Activated naive CD8-positive, alpha-beta T cell treated with anti-CD3 and anti-CD28 coated beads, Interleukin-2, amount 50 U/mL, for 24 hours (primary cell): ENCODE measurements around the gene SCNN1G.

Source experiments
- ATAC-seq: fragments of 150-1000 bp; cut with Tn5 transposase; one replicate; pipeline ENCODE4 v1.10.0; 2021
- DNase-seq: peaks from one replicate; pipeline ENCODE4 v3.0.0; 2021
- H3K27ac Mint-ChIP-seq: one replicate; pipeline ENCODE4 v1.8.0; 2021; ENCODE audit warnings: mild to moderate bottlenecking, mixed read lengths
- H3K27me3 Mint-ChIP-seq: one replicate; pipeline ENCODE4 v1.8.0; 2021; ENCODE audit warnings: mixed read lengths
- H3K36me3 Mint-ChIP-seq: one replicate; pipeline ENCODE4 v1.8.0; 2021; ENCODE audit warnings: low read depth, mixed read lengths
- H3K4me1 Mint-ChIP-seq: one replicate; pipeline ENCODE4 v1.8.0; 2021; ENCODE audit warnings: mixed read lengths
- H3K4me3 Mint-ChIP-seq: one replicate; pipeline ENCODE4 v1.8.0; 2021; ENCODE audit warnings: mild to moderate bottlenecking, moderate library complexity, mixed read lengths
- H3K9me3 Mint-ChIP-seq: one replicate; pipeline ENCODE4 v1.8.0; 2021; ENCODE audit warnings: mixed read lengths

The SCNN1G gene

GRCh38 chr16:23172583-23172982 is 10.0 kb upstream of the SCNN1G start:
- Mint-ChIP-seq H3K4me3 (no peak overlapping the region), H3K9me3 (no peaks in the 10 kb centered on the region), H3K4me1 (no peaks in the 10 kb centered on the region), H3K27me3 (peaks cover 49% of the 10 kb centered on the region), H3K36me3 (no peaks in the 10 kb centered on the region), H3K27ac (no peak overlapping the region)
- DNase-seq (no peak), ATAC-seq (no peak)

GRCh38 chr16:23172994-23173393 is 9.6 kb upstream of the SCNN1G start:
- H3K36me3 Mint-ChIP-seq: no peaks in the 10 kb centered on the region
- peaks cover 47% of the 10 kb centered on the region for H3K27me3 Mint-ChIP-seq

GRCh38 chr16:23174622-23175021 is 7.9 kb upstream of the SCNN1G start:
- Mint-ChIP-seq H3K27ac (no peak overlapping the region), H3K9me3 (no peaks in the 10 kb centered on the region), H3K36me3 (no peaks in the 10 kb centered on the region), H3K4me3 (no peak overlapping the region), H3K4me1 (no peaks in the 10 kb centered on the region), H3K27me3 (peaks cover 52% of the 10 kb centered on the region)
- no peak for DNase-seq
- no peak for ATAC-seq

More at GRCh38 chr16:23172994-23173393, 9.6 kb upstream of the SCNN1G start:
- DNase-seq (no peak), ATAC-seq (no peak)
- Mint-ChIP-seq H3K9me3 (no peaks in the 10 kb centered on the region), H3K4me1 (no peaks in the 10 kb centered on the region), H3K27ac (no peak overlapping the region), H3K4me3 (no peak overlapping the region)

- no peak for ATAC-seq
- Mint-ChIP-seq H3K27ac (no peak overlapping the region), H3K9me3 (no peaks in the 10 kb centered on the region), H3K27me3 (peaks cover 57% of the 10 kb centered on the region), H3K4me1 (no peaks in the 10 kb centered on the region), H3K4me3 (no peak overlapping the region), H3K36me3 (no peaks in the 10 kb centered on the region)
- DNase-seq: no peak
These were observed 6.9 kb upstream of the SCNN1G start for GRCh38 chr16:23175651-23176050.

GRCh38 chr16:23181506-23181905 is 1.0 kb upstream of the SCNN1G start:
- Mint-ChIP-seq H3K27ac (no peak overlapping the region), H3K27me3 (peaks cover 60% of the 10 kb centered on the region), H3K4me1 (peaks cover 8% of the 10 kb centered on the region), H3K36me3 (no peaks in the 10 kb centered on the region), H3K9me3 (no peaks in the 10 kb centered on the region), H3K4me3 (no peak overlapping the region)
- DNase-seq: no peak
- no peak for ATAC-seq

- peaks cover 58% of the 10 kb centered on the region for H3K27me3 Mint-ChIP-seq
- no peaks in the 10 kb centered on the region for H3K9me3 Mint-ChIP-seq
- peak; percentile 81 for DNase-seq
- H3K4me3 Mint-ChIP-seq: peak overlapping the region; percentile 42
- no peak overlapping the region for H3K27ac Mint-ChIP-seq
- ATAC-seq: peak; percentile 94
- peaks cover 8% of the 10 kb centered on the region for H3K4me1 Mint-ChIP-seq
- no peaks in the 10 kb centered on the region for H3K36me3 Mint-ChIP-seq
These were observed 303 bp upstream of the SCNN1G start for GRCh38 chr16:23182206-23182678.

GRCh38 chr16:23183543-23183862 is 958 bp downstream of the SCNN1G start:
- Mint-ChIP-seq H3K27me3 (peaks cover 60% of the 10 kb centered on the region), H3K36me3 (no peaks in the 10 kb centered on the region), H3K27ac (no peak overlapping the region), H3K4me3 (no peak overlapping the region), H3K4me1 (peaks cover 8% of the 10 kb centered on the region), H3K9me3 (no peaks in the 10 kb centered on the region)
- no peak for ATAC-seq
- DNase-seq: no peak

- H3K4me1 Mint-ChIP-seq: peaks cover 8% of the 10 kb centered on the region
- DNase-seq (no peak), ATAC-seq (no peak)
- peaks cover 48% of the 10 kb centered on the region for H3K27me3 Mint-ChIP-seq
- no peak overlapping the region for H3K4me3 Mint-ChIP-seq
- no peaks in the 10 kb centered on the region for H3K9me3 Mint-ChIP-seq
- no peak overlapping the region for H3K27ac Mint-ChIP-seq
- H3K36me3 Mint-ChIP-seq: no peaks in the 10 kb centered on the region
These were observed 3.1 kb downstream of the SCNN1G start for GRCh38 chr16:23185656-23186055.

GRCh38 chr16:23186171-23186570 is 3.6 kb downstream of the SCNN1G start:
- ATAC-seq: no peak
- Mint-ChIP-seq H3K4me1 (peaks cover 8% of the 10 kb centered on the region), H3K4me3 (no peak overlapping the region)

GRCh38 chr16:23187341-23187740 is 4.8 kb downstream of the SCNN1G start:
- ATAC-seq (no peak), DNase-seq (no peak)
- H3K4me3 Mint-ChIP-seq: no peak overlapping the region
- H3K36me3 Mint-ChIP-seq: no peaks in the 10 kb centered on the region
- H3K27me3 Mint-ChIP-seq: peaks cover 38% of the 10 kb centered on the region
- H3K4me1 Mint-ChIP-seq: no peaks in the 10 kb centered on the region
- H3K9me3 Mint-ChIP-seq: no peaks in the 10 kb centered on the region
- H3K27ac Mint-ChIP-seq: no peak overlapping the region

More at GRCh38 chr16:23186171-23186570, 3.6 kb downstream of the SCNN1G start:
- no peak for DNase-seq
- peaks cover 47% of the 10 kb centered on the region for H3K27me3 Mint-ChIP-seq
- no peak overlapping the region for H3K27ac Mint-ChIP-seq
- no peaks in the 10 kb centered on the region for H3K36me3 Mint-ChIP-seq
- H3K9me3 Mint-ChIP-seq: no peaks in the 10 kb centered on the region

- DNase-seq (no peak), ATAC-seq (no peak)
- Mint-ChIP-seq H3K9me3 (no peaks in the 10 kb centered on the region), H3K4me3 (no peak overlapping the region), H3K27me3 (peaks cover 32% of the 10 kb centered on the region), H3K4me1 (no peaks in the 10 kb centered on the region), H3K36me3 (no peaks in the 10 kb centered on the region), H3K27ac (no peak overlapping the region)
These were observed 6.4 kb downstream of the SCNN1G start for GRCh38 chr16:23188911-23189310.

- Mint-ChIP-seq H3K4me3 (no peak overlapping the region), H3K27ac (no peak overlapping the region), H3K27me3 (peaks cover 19% of the 10 kb centered on the region), H3K4me1 (no peaks in the 10 kb centered on the region), H3K9me3 (no peaks in the 10 kb centered on the region), H3K36me3 (no peaks in the 10 kb centered on the region)
- ATAC-seq (no peak), DNase-seq (no peak)
These were observed 12.1 kb downstream of the SCNN1G start for GRCh38 chr16:23194497-23195221.

GRCh38 chr16:23195366-23195978 is 12.9 kb downstream of the SCNN1G start:
- ATAC-seq: no peak
- no peak for DNase-seq
- no peaks in the 10 kb centered on the region for H3K4me1 Mint-ChIP-seq
- peaks cover 22% of the 10 kb centered on the region for H3K27me3 Mint-ChIP-seq
- no peaks in the 10 kb centered on the region for H3K36me3 Mint-ChIP-seq
- no peak overlapping the region for H3K4me3 Mint-ChIP-seq
- H3K27ac Mint-ChIP-seq: no peak overlapping the region
- H3K9me3 Mint-ChIP-seq: no peaks in the 10 kb centered on the region

GRCh38 chr16:23196539-23196938 is 14.0 kb downstream of the SCNN1G start:
- Mint-ChIP-seq H3K9me3 (no peaks in the 10 kb centered on the region), H3K27me3 (peaks cover 28% of the 10 kb centered on the region), H3K4me3 (no peak overlapping the region), H3K27ac (no peak overlapping the region), H3K36me3 (no peaks in the 10 kb centered on the region), H3K4me1 (no peaks in the 10 kb centered on the region)
- DNase-seq: no peak
- ATAC-seq: no peak

GRCh38 chr16:23202166-23202565 is 19.6 kb downstream of the SCNN1G start:
- H3K27ac Mint-ChIP-seq: no peak overlapping the region
- no peak for ATAC-seq

More at GRCh38 chr16:23202166-23202565, 19.6 kb downstream of the SCNN1G start:
- no peak for DNase-seq
- no peaks in the 10 kb centered on the region for H3K4me1 Mint-ChIP-seq
- peaks cover 22% of the 10 kb centered on the region for H3K27me3 Mint-ChIP-seq
- H3K9me3 Mint-ChIP-seq: no peaks in the 10 kb centered on the region
- no peak overlapping the region for H3K4me3 Mint-ChIP-seq
- H3K36me3 Mint-ChIP-seq: no peaks in the 10 kb centered on the region
